ENCODE data around the gene USP22. TPM values are rescaled to one million over a fixed set of nuclear protein-coding genes. Genes with fewer than 3 reads are reported as not detected.

USP22 gene
- total and polyA plus RNA-seq, 5 donors from 2014 or later: 32.1 to 152 (median 39.5) TPM

GRCh38 chr17:20960871-20961270 is 81.9 kb downstream of the USP22 start:
- H3K27ac Mint-ChIP-seq: no peak overlapping the region
- H3K4me3 ChIP-seq (ENCODE audit: low read depth, low read length): no peak overlapping the region
- ATAC-seq (ENCODE audit: low read depth in 2 of 2): no peak
- no peaks in the 10 kb centered on the region for H3K4me1 Mint-ChIP-seq
- H3K4me3 Mint-ChIP-seq: no peak overlapping the region
- no peak overlapping the region for H3K27ac ChIP-seq (ENCODE audit: insufficient read depth, low read length, poor library complexity, severe bottlenecking)
- no peaks in the 10 kb centered on the region for H3K4me1 ChIP-seq (ENCODE audit: control insufficient read depth, insufficient read depth, low read length, poor library complexity, severe bottlenecking)
- H3K9me3 ChIP-seq (ENCODE audit: control insufficient read depth in 2 of 2, low read length in 2 of 2): no peaks in the 10 kb centered on the region
- H3K36me3 ChIP-seq (ENCODE audit: control insufficient read depth, insufficient read depth, low read length): no peaks in the 10 kb centered on the region
- no peaks in the 10 kb centered on the region for H3K36me3 Mint-ChIP-seq
- H3K27me3 ChIP-seq (ENCODE audit: control insufficient read depth, insufficient read depth, low read length): peaks cover 4% of the 10 kb centered on the region
- DNase-seq: no peak
- H3K9me3 Mint-ChIP-seq: peaks cover 0 to 5% (median 0%) of the 10 kb centered on the region in 7 donors
- peaks cover 29% of the 10 kb centered on the region for H3K27me3 Mint-ChIP-seq

- H3K4me3 Mint-ChIP-seq: no peak overlapping the region
- Histone ChIP-seq H3K4me1 (ENCODE audit: control insufficient read depth, insufficient read depth, low read length, poor library complexity, severe bottlenecking) (no peaks in the 10 kb centered on the region), H3K4me3 (ENCODE audit: low read depth, low read length) (no peak overlapping the region), H3K36me3 (ENCODE audit: control insufficient read depth, insufficient read depth, low read length) (no peaks in the 10 kb centered on the region), H3K27me3 (ENCODE audit: control insufficient read depth, insufficient read depth, low read length) (peaks cover 4% of the 10 kb centered on the region), H3K27ac (ENCODE audit: insufficient read depth, low read length, poor library complexity, severe bottlenecking) (no peak overlapping the region), H3K9me3 (ENCODE audit: control insufficient read depth in 2 of 2, low read length in 2 of 2) (no peaks in the 10 kb centered on the region)
- peaks cover 0 to 5% (median 0%) of the 10 kb centered on the region in 7 donors for H3K9me3 Mint-ChIP-seq
- no peaks in the 10 kb centered on the region for H3K36me3 Mint-ChIP-seq
- no peak overlapping the region for H3K27ac Mint-ChIP-seq
- no peak for ATAC-seq (ENCODE audit: low read depth in 2 of 2)
- H3K4me1 Mint-ChIP-seq: no peaks in the 10 kb centered on the region
- no peak for DNase-seq
- peaks cover 23% of the 10 kb centered on the region for H3K27me3 Mint-ChIP-seq
Measured at GRCh38 chr17:20955427-20956323, 87.1 kb downstream of the USP22 start.

GRCh38 chr17:20954794-20955193 is 88.0 kb downstream of the USP22 start:
- Mint-ChIP-seq H3K9me3 (peaks cover 0 to 5% (median 0%) of the 10 kb centered on the region in 7 donors), H3K4me1 (no peaks in the 10 kb centered on the region), H3K27ac (no peak overlapping the region), H3K4me3 (no peak overlapping the region), H3K36me3 (no peaks in the 10 kb centered on the region), H3K27me3 (peaks cover 23% of the 10 kb centered on the region)
- H3K27ac ChIP-seq (ENCODE audit: insufficient read depth, low read length, poor library complexity, severe bottlenecking): no peak overlapping the region
- H3K4me3 ChIP-seq (ENCODE audit: low read depth, low read length): no peak overlapping the region
- H3K27me3 ChIP-seq (ENCODE audit: control insufficient read depth, insufficient read depth, low read length): peaks cover 4% of the 10 kb centered on the region
- no peaks in the 10 kb centered on the region for H3K9me3 ChIP-seq (ENCODE audit: control insufficient read depth in 2 of 2, low read length in 2 of 2)
- H3K4me1 ChIP-seq (ENCODE audit: control insufficient read depth, insufficient read depth, low read length, poor library complexity, severe bottlenecking): no peaks in the 10 kb centered on the region
- ATAC-seq (ENCODE audit: low read depth in 2 of 2) (no peak), DNase-seq (no peak)
- no peaks in the 10 kb centered on the region for H3K36me3 ChIP-seq (ENCODE audit: control insufficient read depth, insufficient read depth, low read length)

GRCh38 chr17:20952183-20952582 is 90.6 kb downstream of the USP22 start:
- H3K27me3 Mint-ChIP-seq: peaks cover 9% of the 10 kb centered on the region
- no peaks in the 10 kb centered on the region for H3K36me3 Mint-ChIP-seq
- no peaks in the 10 kb centered on the region for H3K4me1 Mint-ChIP-seq
- no peak overlapping the region for H3K4me3 Mint-ChIP-seq
- Histone ChIP-seq H3K36me3 (ENCODE audit: control insufficient read depth, insufficient read depth, low read length) (no peaks in the 10 kb centered on the region), H3K27me3 (ENCODE audit: control insufficient read depth, insufficient read depth, low read length) (peaks cover 2% of the 10 kb centered on the region), H3K4me3 (ENCODE audit: low read depth, low read length) (no peak overlapping the region), H3K27ac (ENCODE audit: insufficient read depth, low read length, poor library complexity, severe bottlenecking) (no peak overlapping the region), H3K4me1 (ENCODE audit: control insufficient read depth, insufficient read depth, low read length, poor library complexity, severe bottlenecking) (no peaks in the 10 kb centered on the region), H3K9me3 (ENCODE audit: control insufficient read depth in 2 of 2, low read length in 2 of 2) (no peaks in the 10 kb centered on the region)
- ATAC-seq (ENCODE audit: low read depth in 2 of 2) (no peak), DNase-seq (no peak)
- H3K9me3 Mint-ChIP-seq: peaks cover 0 to 5% (median 0%) of the 10 kb centered on the region in 7 donors
- no peak overlapping the region for H3K27ac Mint-ChIP-seq

Other genes with a start within 250 kb of the USP22 start
- gene DHRS7B, start 84.0 kb upstream of the USP22 start, total RNA-seq: 7.6 TPM
- gene DHRS7B, start 84.0 kb upstream of the USP22 start, polyA plus RNA-seq: 10 to 100 TPM; 11.8 to 17.2 (median 14.0) TPM
- 16.1 TPM for gene TMEM11, start 171.2 kb upstream of the USP22 start, total RNA-seq
- gene TMEM11, start 171.2 kb upstream of the USP22 start, polyA plus RNA-seq: 10 to 100 TPM; 30.8 to 50.3 (median 45.6) TPM
- 12.7 TPM for gene NATD1, start 210.4 kb upstream of the USP22 start, total RNA-seq
- 1 to 10 TPM; 2.8 to 4.6 (median 2.8) TPM for gene NATD1, start 210.4 kb upstream of the USP22 start, polyA plus RNA-seq
- gene MAP2K3, start 241.7 kb upstream of the USP22 start, total RNA-seq: 70.6 TPM
- 10 to 100 TPM; 63.4 to 71.9 (median 68.3) TPM for gene MAP2K3, start 241.7 kb upstream of the USP22 start, polyA plus RNA-seq

Data from CD4-positive, CD25-positive, alpha-beta regulatory T cell (primary cell).